Pulmonary artery endothelial cell (primary cell): Measurements from ENCODE around the gene HACD3. TPM values are rescaled to one million over a fixed set of nuclear protein-coding genes. Genes with fewer than 3 reads are reported as not detected.
"Not testable (repeated sequence)": the region's sequence is repeated elsewhere in the genome, so short reads cannot be mapped to it uniquely, and the experiment has no call there.

ENCODE experiments used
- DNase-seq: peaks from one replicate; pipeline ENCODE4 v3.0.0-alpha.2; 2011; ENCODE audit warnings: low read depth, low spot score
- total RNA-seq: library from RNA; depleted of rRNA; stranded (reverse); fragments of >200 nt; gene quantifications from 2 replicates; pipeline ENCODE4 v1.2.3, GENCODE V29; 2014

HACD3 gene
- total RNA-seq, 1 donor from 2014 or later, result 88.2 TPM

DNA sequence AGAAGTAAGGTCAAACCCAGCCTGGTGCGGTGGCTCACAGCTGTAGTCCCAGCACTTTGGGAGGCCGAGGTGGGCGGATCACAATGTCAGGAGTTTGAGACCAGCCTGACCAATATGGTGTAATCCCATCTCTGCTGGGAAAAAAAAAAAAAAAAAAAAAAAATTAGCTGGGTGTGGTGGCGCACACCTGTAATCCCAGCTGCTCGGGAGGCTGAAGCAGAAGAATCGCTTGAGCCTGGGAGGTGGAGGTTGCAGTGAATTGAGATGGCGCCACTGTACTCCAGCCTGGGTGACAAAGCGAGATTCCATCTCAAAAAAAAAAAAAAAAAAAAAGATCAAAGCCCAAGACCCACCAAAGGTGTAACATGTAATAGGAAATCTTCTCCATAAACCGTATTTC is 19.0 kb downstream of the HACD3 start:
- DNase-seq, result not testable (repeated sequence)

GRCh38 chr15:65550681-65551098 is 20.4 kb downstream of the HACD3 start:
- no peak for DNase-seq

DNA sequence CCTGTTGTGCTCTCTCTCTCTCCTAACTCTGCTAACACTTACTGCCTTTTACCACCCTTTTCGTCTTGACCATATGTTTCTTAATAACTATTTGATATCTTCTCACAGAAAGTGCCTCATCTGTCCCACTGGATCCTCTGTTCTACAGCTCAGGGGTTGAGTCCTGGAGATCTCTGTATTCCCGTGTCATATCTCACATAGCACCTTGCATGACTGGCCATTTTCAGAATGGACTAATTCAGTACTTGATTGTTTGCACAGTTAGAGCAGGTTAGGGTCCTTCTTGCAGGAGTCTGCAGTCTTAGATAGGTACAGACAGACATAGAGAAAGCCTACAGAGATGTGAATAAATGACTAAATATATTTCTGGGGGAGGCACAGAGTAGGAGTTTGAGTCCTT is 20.9 kb downstream of the HACD3 start:
- DNase-seq, result no peak

GRCh38 chr15:65552851-65553250 is 22.6 kb downstream of the HACD3 start:
- not testable (repeated sequence) for DNase-seq

DNA sequence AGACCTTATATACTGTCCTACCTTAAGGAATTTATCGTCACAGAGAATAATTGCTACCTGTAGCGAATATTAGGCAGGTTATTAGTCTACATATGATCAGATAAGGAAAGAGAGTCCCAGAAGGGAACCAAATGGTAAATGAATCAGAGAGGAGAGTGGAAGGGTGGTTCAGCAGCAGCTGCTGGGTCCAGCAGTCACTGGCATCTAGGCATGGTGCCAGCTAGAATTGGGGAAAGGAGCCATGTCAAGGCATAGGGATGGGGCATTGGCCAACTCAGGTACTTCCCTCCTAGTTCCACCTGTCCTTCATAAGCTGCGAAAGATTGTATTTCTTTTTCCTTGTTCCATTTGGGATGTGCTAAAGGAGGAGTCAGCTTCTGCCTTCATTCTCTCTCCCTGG is 23.4 kb downstream of the HACD3 start:
- no peak for DNase-seq

GRCh38 chr15:65556622-65557021 is 26.4 kb downstream of the HACD3 start:
- DNase-seq, result no peak

- no peak for DNase-seq
Observed at GRCh38 chr15:65558336-65558735, 28.1 kb downstream of the HACD3 start.

DNA sequence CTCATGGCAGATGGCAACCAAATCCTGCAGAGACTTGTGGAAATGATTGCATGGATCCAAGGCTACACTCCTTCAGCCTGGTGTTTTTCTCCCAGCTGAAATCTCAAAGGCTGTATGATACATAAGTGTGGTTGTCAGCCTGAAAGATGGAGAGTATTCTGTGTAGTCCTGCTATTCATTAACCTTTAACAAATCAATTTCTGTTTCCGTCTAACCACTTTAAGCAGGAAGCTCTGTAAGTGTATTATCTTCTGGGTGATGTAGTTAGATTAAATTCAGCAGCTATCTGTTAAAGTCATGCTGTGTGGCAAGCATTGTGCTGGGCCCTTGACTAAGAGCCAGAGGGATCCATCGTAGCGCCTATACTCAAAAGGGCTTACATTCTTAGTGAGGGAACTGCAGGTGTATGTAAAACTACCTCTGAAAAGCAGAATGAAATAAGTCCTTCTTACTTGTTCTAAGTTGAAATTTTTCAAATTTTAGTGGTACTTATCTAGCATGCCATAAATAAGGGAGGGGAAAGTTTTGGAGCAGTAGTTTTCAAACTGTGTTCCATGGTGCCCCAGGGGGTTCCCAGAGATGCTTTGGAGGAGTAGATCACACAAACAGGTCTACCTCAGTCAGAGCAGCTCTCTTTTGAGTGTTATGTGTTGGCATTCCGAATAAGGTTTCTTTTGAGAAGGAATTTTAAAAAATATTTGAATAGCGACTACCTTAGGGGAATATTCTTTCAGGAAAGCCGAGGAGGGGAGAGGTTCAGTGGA is 28.9 kb downstream of the HACD3 start:
- DNase-seq, result no peak

- no peak for DNase-seq
Observed at GRCh38 chr15:65559941-65560340, 29.7 kb downstream of the HACD3 start.

- no peak for DNase-seq
Observed at GRCh38 chr15:65561934-65562333, 31.7 kb downstream of the HACD3 start.

DNA sequence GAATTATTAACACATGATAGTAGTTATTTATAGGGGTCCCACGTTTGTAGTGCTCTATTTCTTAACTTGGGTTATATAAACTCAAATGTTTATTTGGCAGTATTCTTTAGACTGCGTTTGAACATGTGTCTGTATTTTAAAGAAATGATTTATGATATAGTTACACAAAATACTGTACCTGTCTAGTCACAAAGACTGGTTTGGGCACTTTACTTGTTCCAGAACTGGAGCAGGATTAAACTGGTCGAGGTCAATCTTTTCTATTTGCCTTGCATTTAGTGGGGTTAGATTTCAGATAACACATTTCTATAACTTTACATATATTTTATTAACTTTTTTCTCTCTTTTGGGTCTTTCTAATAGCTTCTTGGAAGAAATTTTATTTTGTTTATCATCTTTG is 39.5 kb downstream of the HACD3 start:
- no peak for DNase-seq

DNA sequence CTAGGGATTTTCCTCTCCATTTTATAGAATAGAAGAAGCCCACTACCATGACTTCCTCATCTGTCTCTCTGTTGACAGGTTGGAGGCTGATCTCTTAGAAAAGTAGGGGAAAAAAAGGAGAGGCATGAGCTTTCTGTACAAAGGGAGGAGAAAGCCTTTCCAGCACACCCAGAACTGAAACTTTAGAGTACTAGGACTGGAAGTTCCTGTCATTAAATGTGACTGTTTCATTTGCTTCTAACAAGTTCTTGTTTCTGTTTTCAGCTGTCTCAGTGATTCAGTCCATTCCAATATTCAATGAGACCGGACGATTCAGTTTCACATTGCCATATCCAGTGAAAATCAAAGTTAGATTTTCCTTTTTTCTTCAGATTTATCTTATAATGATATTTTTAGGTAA is 41.7 kb downstream of the HACD3 start:
- DNase-seq, result no peak

- DNase-seq, result peak; percentile 10
Observed at GRCh38 chr15:65576664-65577063, 46.4 kb downstream of the HACD3 start.

DNA sequence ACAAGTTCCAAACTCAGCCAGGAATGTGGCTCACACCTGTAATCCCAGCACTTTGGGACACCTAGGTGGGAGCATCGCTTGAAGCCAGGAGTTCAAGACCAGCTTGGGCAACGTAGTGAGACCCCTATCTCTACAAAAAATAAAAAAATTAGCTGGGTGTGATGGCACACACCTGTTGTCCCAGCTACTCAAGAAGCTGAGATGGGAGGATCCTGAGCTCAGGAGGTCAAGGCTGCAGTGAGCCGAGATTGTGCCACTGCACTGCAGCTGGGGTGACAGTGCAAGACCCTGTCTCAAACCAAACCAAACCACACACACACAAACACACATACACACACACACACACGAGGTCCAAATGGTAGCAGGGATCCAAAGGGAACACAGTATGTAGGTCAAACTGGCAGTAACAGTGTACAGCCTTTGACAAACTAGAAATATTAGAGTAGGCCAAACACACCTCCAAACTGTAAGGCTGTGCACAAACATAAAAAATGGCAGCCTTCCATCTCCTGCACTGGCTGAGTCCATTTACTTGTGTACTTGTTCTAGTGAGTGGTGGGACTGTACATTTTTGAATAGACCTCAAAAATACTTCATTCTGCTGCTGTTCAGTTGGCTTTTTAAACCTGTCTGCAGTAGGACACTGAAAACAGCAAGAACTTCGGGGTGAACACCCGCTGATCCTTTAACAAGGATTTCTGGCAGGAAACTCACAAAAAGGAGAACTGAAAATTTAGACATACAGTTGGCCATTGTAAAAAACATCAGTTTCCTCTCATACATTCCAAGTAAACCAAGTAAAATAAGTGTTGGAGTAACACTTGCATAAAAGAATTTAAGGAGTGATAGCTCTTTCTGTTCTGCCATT is 47.1 kb downstream of the HACD3 start:
- DNase-seq, result no peak

DNA sequence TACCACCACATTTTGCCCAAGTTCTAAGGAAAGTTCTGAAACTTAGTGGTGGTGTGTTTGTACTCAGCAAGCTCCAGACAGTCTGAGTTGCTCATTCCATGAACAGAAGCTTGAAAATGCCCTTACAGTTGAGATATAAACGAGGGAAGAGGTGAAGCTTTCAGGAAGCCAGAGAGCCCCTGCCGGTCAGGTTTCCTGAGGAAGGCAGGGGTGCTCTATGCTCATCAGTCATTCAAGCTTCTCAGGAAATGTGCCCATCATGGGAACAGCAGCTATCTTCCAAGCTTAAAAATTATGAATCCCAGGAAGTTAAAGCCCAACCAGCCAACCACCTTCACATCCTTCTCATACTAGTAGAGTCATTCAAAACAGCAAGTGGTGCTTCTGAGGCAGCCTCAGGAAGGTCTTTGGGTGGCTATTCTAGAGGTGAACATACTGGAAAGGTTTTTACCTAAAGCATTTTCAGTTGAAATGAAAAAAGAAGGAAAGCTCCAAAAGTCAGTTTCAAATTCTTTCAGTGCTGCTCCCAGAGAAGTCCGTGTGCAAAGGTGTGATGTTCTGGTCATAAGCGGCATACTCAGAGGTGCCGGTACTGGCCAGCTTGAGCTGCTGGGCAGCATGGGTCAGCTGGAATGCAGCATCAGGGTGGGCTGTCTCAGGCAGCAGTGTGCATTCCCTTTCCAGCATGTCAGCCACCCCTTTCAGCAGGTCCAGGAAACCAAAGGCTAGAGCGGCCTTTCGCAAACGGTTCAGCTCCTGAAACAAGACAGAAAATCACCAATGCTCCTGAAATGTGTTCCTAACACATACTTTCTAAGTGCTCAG is 48.9 kb downstream of the HACD3 start:
- no peak for DNase-seq

DNA sequence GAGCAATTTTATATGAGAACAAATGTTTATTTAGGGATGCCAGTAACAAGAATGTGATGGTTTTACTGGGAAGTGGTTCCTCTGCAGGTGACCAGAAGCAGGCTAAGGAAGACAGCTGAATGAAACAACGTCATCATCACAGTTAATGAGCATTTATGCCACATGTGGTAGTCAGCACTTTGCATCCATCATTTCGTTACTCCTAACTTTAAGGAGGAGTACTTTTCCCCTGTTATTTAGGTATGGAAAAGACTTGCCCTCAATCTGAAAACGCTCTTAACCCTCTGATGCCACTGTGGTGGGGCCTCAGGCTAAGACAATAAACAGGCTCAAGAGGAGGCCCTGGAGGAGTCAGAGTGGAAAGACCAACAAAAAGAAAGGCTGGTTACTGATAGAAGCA is 49.5 kb downstream of the HACD3 start:
- no peak for DNase-seq

- no peak for DNase-seq
Observed at GRCh38 chr15:65580287-65580686, 50.0 kb downstream of the HACD3 start.

- DNase-seq, result peak; percentile 36
Observed at GRCh38 chr15:65583701-65584100, 53.4 kb downstream of the HACD3 start.

DNA sequence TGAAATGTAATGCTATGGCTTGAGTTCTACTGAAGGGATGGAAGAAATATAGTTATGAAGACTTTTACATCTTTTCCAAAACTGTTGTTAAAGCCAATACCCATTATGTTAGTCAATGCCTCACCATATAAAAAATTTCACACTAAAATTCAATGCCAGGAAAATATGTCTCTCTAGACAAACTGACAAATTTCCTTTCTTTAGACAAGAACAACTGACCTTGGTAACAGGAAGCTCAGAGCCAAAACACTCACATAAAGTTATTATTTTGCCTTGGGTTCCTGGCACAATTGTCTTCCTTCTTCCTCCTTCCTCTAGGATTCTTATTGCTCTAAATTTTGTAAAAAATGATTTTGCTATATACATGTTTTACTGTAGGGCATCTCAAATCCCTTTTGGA is 54.0 kb downstream of the HACD3 start:
- no peak for DNase-seq

- no peak for DNase-seq
Observed at GRCh38 chr15:65587094-65587493, 56.8 kb downstream of the HACD3 start.

- DNase-seq, result no peak
Observed at GRCh38 chr15:65595960-65596359, 65.7 kb downstream of the HACD3 start.

GRCh38 chr15:65598468-65598867 is 68.2 kb downstream of the HACD3 start:
- DNase-seq, result no peak
